D721Med (cell line): ENCODE measurements around the gene CAPN6.

ENCODE experiments used
- DNase-seq: peaks from one replicate; pipeline ENCODE4 v3.0.0; 2011; ENCODE audit warnings: low spot score; ENCODE audit not compliant: insufficient read length
- FAIRE-seq: peaks from 2 replicates; lab custom pipeline; 2011; peaks lifted over from hg19 to GRCh38; lab: Jason Lieb, UNC
- TF ChIP-seq, protein P1 (sequence below): IDR thresholded peaks from 2 replicates; pipeline ENCODE4 v1.5.1; 2012; ENCODE audit warnings: mild to moderate bottlenecking, control low read depth; ENCODE audit not compliant: insufficient read depth; ENCODE audit errors: missing control alignments

Gene CAPN6, protein sequence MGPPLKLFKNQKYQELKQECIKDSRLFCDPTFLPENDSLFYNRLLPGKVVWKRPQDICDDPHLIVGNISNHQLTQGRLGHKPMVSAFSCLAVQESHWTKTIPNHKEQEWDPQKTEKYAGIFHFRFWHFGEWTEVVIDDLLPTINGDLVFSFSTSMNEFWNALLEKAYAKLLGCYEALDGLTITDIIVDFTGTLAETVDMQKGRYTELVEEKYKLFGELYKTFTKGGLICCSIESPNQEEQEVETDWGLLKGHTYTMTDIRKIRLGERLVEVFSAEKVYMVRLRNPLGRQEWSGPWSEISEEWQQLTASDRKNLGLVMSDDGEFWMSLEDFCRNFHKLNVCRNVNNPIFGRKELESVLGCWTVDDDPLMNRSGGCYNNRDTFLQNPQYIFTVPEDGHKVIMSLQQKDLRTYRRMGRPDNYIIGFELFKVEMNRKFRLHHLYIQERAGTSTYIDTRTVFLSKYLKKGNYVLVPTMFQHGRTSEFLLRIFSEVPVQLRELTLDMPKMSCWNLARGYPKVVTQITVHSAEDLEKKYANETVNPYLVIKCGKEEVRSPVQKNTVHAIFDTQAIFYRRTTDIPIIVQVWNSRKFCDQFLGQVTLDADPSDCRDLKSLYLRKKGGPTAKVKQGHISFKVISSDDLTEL

DNA sequence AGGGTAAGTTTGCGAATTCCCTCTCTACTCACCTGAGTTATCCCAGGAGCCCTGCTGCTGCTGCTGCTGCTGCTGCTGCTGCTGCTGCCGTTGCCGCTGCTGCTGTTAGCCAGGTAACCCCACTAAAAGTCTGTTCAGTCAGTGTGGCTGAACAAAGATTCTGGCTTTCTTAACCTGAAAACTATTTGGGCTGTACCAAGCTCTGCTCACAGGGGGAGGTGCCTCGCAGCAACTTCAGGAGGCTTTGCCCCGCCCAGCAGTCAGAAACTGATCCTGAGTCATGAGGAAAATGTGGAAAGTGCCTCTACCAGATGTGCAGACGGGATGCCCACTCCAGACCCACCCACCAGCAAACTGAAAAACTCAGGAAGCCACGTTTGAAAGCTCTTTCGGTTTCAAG is at the start of gene CAPN6:
Gene CAPN6 (minus strand): TSS at position 145 of the 400 bp plus-strand sequence. CDS start 6,547 bp downstream, outside the sequence.
- DNase-seq (no peak), FAIRE-seq (no peak)
- TF ChIP-seq, protein P1, sequence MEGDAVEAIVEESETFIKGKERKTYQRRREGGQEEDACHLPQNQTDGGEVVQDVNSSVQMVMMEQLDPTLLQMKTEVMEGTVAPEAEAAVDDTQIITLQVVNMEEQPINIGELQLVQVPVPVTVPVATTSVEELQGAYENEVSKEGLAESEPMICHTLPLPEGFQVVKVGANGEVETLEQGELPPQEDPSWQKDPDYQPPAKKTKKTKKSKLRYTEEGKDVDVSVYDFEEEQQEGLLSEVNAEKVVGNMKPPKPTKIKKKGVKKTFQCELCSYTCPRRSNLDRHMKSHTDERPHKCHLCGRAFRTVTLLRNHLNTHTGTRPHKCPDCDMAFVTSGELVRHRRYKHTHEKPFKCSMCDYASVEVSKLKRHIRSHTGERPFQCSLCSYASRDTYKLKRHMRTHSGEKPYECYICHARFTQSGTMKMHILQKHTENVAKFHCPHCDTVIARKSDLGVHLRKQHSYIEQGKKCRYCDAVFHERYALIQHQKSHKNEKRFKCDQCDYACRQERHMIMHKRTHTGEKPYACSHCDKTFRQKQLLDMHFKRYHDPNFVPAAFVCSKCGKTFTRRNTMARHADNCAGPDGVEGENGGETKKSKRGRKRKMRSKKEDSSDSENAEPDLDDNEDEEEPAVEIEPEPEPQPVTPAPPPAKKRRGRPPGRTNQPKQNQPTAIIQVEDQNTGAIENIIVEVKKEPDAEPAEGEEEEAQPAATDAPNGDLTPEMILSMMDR, result no peak

DNA sequence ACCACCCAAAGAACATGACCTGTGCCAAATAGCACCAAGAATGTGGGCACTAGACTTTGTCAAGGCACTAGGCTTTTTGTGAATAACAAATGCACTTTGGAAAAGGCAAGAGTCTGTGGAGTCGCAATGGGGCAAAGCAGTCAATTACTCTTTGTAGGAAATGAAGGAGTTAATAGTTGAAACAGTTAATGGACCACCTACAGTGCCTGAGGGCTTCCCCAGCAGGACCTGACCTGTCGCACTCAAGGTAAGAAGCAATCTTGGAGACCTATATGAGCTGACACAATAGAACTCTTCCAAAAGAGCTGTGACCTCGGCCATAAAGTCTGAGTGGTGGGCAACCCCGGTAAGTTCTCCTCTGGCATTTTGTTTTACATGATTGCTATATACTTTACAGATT is 49.2 kb upstream of the CAPN6 start:
- FAIRE-seq, result no peak

DNA sequence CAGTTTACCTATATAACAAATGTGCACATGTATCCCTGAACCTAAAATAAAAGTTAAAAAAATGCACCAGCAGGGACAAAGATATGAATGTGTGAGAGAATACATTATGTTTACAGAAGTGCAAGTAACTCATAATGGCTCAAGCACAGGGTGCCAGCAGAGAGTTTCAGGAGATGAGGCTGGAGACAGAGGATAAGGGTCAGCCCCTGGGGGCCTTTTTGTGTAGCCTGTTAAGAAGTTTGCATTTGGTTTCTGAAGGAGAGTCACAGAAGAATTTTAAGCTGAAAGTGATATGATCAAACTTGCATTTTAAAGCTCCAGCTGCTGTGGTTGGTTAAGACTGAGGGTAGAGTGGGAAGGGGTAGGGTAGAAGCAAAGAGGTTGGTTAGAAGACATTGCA is 48.6 kb upstream of the CAPN6 start:
- no peak for FAIRE-seq
- no peak for DNase-seq
- TF ChIP-seq, protein P1, result no peak

More for the DNA sequence above, 49.2 kb upstream of the CAPN6 start:
- DNase-seq, result no peak
- TF ChIP-seq, protein P1, result no peak

DNA sequence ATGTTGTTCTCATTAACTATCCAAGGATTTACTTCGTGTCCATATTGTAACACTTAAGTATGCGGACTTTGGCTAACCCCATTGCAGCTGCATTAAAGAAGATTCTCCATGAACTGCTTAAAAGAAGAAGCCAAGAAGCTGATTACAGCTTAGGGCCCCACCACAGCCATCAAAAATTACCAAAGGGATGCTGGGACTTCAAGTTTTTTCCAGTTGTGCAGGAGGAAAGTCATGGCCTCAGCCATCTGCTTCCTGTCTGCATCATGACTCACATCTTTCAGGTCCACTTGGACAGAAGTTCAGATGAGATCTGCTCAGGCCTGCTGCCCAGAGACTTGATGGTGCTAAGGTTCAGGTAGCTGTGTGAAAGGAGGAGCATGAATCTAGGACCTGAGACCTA is 38.8 kb upstream of the CAPN6 start:
- TF ChIP-seq, protein P1, result no peak
- no peak for FAIRE-seq
- no peak for DNase-seq

DNA sequence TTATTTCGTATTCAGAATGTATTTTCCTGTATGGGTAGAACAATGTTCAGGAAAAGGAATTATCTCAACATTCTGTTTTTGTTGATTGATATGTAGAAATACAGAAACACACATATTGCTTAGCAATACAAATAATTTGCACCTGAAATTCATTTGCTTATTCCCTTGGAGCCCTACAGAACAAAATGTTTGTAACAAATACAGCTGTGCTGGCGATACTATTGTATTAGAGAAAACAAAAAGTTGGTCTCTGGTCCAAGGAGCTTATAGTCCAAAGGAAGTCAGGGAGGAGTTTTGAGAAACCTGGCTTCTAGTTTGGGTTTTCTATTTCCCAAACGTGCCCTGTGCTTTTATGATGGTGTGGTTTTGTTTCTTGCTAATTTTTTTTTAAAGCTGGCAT is 37.8 kb upstream of the CAPN6 start:
- FAIRE-seq, result peak; percentile 63
- TF ChIP-seq, protein P1, result no peak
- DNase-seq, result no peak

DNA sequence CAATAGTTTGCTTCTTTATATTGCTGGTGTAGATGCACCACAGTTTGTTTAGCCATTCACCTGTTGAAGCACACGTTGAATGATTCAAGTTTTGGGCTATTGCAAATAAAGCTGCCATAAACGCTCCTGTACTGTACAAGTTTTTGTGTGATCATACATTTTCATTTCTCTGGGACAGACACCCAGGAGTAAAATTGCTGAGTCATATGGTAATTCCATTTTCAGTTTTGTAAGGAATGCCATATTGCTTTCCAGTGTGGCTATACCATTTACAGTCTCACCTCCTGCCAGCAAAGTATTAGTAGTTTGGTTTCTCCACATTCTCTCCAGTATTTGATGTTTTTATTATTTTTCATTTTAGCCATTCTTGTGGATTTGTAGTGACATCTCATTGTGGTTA is 32.0 kb upstream of the CAPN6 start:
- FAIRE-seq (no peak), DNase-seq (no peak)
- TF ChIP-seq, protein P1, result no peak

DNA sequence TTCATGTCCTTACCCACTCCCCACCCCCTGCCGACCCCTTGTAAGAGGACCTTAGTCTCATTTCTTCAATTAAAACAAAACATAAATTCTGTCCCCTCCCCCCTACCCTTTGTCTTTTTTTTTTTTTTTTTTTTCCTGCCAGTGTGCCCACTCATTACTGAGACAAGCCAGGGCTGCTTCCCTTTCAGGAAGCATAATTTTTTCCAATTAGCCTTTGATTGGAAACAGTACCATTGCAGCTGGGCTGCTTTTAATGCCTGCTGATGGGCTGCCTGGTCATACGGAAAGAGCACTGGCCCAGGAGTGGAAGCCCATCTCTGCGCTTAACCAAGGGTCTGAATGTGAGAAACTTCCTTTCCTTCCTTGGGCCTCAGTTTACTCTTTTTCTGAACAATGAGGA is 18.6 kb upstream of the CAPN6 start:
- TF ChIP-seq, protein P1, result no peak
- FAIRE-seq (no peak), DNase-seq (no peak)
